HuH-7.5 (cell line): ENCODE measurements around the gene ANTKMT.

Source experiments
- DNase-seq: peaks from one replicate; pipeline ENCODE4 v3.0.0; 2011; ENCODE audit warnings: low spot score

The ANTKMT gene

GRCh38 chr16:764848-765487 lies 44.0 kb downstream of the ANTKMT start:
- no peak for DNase-seq

GRCh38 chr16:765488-765865 lies 44.5 kb downstream of the ANTKMT start:
- no peak for DNase-seq

GRCh38 chr16:766008-766819 lies 45.3 kb downstream of the ANTKMT start:
- no peak for DNase-seq

- no peak for DNase-seq
Observed at GRCh38 chr16:766820-767640, 46.1 kb downstream of the ANTKMT start.

- DNase-seq: no peak
Observed at GRCh38 chr16:767743-768235, 46.8 kb downstream of the ANTKMT start.

- DNase-seq: no peak
Observed at GRCh38 chr16:768428-768827, 47.5 kb downstream of the ANTKMT start.

GRCh38 chr16:769184-769784 lies 48.3 kb downstream of the ANTKMT start:
- no peak for DNase-seq

- no peak for DNase-seq
Observed at GRCh38 chr16:769934-770333, 49.0 kb downstream of the ANTKMT start.

GRCh38 chr16:770411-770810 lies 49.5 kb downstream of the ANTKMT start:
- no peak for DNase-seq
